ENCODE results near the gene PPP1R3G.

GRCh38 chr6:5121479-5121878 is 36.3 kb downstream of the PPP1R3G start:
- TF ChIP-seq CTCF (IDR thresholded peaks at IDR 0.05) (no peak), ZFX (IDR thresholded peaks at IDR 0.05; ENCODE audit: borderline replicate concordance) (no peak)

Measured in 22Rv1 (cell line).